Measurements from ENCODE around the gene RALGAPA2.
"Not testable (repeated sequence)": the region's sequence is repeated elsewhere in the genome, so short reads cannot be mapped to it uniquely, and the experiment has no call there.

The RALGAPA2 gene

GRCh38 chr20:20573797-20574196 is 138.6 kb downstream of the RALGAPA2 start:
- DNase-seq (ENCODE audit: low read depth): no peak

- no peak for DNase-seq (ENCODE audit: low read depth)
Measured at GRCh38 chr20:20571068-20571780, 141.2 kb downstream of the RALGAPA2 start.

GRCh38 chr20:20568604-20569205 is 143.7 kb downstream of the RALGAPA2 start:
- no peak for DNase-seq (ENCODE audit: low read depth)

DNA sequence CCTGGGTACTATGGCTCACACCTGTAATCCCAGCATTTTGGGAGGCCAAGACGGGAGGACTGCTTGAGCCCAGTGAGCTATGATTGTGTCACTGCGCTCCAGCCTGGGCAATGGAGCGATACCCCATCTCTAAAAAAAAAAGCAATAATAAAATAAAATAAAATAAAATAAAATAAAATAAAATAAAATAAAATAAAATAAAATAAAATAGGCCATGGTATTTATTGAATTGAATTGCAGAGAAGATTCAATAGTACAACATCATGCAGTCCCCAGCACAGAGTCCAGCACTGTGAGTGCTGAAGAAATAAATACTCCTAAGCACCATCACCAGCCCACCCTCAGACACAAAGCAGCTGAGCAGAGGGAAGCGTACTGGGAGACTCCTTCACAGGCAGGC is 144.7 kb downstream of the RALGAPA2 start:
- no peak for DNase-seq (ENCODE audit: low read depth)

GRCh38 chr20:20566516-20566915 is 145.9 kb downstream of the RALGAPA2 start:
- DNase-seq (ENCODE audit: low read depth): no peak

GRCh38 chr20:20564279-20564678 is 148.2 kb downstream of the RALGAPA2 start:
- no peak for DNase-seq (ENCODE audit: low read depth)

DNA sequence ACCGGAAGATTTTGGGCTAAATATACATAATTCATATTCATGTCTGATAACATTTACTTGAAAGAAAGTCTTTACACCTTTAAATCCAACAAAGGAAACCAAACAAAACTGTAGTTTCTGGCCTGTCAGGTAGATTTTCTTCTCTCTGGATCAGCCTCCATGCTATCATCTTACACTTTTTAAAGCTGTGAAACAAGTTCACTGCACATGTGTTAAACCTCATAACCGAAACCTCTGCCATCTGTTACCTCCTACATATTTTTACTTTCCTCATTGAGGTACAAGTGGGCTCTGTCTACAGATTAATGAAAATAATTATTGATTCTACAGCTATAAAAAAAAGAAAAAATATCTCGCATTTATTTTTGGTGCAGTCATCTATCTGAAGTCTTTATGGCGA is 149.9 kb downstream of the RALGAPA2 start:
- no peak for DNase-seq (ENCODE audit: low read depth)

DNA sequence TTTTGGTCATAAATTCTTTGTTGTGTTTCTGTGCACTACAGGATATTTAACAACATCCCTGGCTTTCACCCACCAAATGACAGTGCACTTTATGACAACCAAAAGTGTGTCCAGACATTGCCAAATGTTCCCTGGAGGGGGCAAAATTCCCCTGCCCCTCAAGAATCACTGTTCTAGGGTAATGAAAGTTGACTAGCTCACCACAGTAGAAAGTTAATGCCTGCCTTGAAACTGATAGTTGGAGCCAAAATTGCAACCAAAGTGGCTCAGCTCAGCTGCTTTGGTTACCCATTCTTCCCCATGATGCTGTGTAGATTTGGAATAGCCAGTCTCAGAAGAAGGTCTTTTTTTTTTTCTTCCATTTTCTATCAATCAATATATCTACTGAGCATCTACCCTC is 150.6 kb downstream of the RALGAPA2 start:
- no peak for DNase-seq (ENCODE audit: low read depth)

DNA sequence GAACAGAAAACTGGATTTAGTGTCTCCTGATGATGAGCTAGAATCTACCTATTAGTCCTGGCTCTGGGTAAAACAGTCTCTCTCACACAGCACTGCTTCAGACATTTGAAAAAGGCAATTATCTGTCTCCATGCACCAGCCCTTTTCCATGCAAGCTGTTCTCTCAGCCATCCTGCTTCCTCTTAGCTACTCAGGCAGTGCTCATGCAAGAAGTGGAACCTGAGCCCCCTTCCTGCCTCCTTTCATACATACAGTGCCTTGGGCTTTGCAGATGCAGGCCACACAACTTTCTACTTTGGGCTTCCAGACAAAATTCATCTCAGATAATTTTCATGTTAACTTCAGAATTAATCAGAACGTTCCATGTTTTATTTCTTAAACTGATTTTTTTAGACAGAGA is 151.3 kb downstream of the RALGAPA2 start:
- DNase-seq (ENCODE audit: low read depth): no peak

DNA sequence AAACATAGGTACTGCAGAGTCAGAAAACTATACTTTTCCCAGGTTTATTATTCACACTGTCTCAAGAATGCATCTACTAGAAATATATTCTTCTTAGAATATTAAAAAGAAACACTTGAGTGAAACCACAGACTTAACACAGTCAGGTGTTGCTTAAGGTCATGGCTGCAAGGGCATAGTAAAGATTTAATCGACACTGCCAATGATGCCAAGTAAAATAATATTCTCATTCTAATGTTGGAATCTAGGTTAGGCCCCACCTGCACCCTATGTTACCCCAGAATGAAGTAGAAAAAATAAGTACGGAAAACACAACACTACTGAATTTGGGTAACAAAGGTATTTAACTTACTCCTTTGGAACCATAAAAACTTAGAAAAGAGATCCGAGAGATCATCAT is 155.0 kb downstream of the RALGAPA2 start:
- no peak for DNase-seq (ENCODE audit: low read depth)

GRCh38 chr20:20555838-20556237 is 156.6 kb downstream of the RALGAPA2 start:
- no peak for DNase-seq (ENCODE audit: low read depth)

- DNase-seq (ENCODE audit: low read depth): no peak
Measured at GRCh38 chr20:20554951-20555350, 157.5 kb downstream of the RALGAPA2 start.

GRCh38 chr20:20553541-20553940 is 158.9 kb downstream of the RALGAPA2 start:
- no peak for DNase-seq (ENCODE audit: low read depth)

DNA sequence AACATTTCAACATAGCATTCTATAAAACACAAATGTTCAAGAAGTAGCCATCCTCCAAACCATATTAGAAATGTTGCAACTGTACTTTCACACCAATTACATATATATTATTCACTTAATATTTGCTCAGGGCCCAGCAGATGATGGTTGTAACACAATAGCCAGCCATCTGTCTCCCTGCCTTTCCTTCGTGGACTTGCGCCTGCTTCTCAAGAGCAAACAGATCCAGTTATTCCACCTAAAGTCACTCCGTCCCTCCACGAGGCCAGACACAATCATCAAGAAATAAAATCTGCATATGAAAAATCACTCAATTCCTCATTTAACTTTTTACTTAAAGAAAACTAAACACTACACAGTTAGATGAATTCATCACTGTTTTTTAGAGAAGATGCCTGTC is 160.4 kb downstream of the RALGAPA2 start:
- no peak for DNase-seq (ENCODE audit: low read depth)

- DNase-seq (ENCODE audit: low read depth): no peak
Measured at GRCh38 chr20:20551409-20551808, 161.0 kb downstream of the RALGAPA2 start.

DNA sequence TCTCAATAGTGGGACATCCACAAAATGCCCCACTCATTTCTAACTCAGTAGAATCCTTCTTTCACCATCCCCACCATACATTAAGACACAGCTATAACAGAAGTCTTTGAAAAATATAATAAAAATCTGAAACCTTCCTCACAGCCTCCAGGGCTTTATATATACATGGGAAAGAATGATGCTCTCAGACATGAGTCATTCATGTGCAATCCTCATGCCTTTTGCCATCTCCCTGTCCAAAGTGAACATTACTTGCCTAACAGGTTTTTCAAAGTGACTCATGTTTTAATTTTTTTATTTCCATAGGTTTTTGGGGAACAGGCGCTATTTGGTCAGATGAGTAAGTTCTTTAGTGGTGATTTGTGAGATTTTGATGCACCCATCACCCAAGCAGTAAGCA is 162.7 kb downstream of the RALGAPA2 start:
- peak; percentile 30 for DNase-seq (ENCODE audit: low read depth)

DNA sequence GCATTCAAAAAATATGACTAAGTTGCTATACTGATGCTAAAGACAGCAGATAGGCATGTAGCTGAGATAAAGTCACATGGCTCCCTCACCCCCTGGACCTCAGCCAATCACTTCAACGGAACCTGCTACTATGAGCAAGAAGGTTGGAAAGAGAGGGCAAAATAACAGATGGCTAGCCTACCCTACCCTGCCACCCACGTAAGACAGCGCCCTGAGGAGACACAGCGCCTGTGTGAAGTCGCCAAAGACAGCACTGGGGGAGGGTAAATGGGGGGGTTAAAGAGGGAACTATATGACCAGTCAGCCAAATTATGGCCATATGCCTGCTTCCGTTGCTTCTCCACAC is 163.2 kb downstream of the RALGAPA2 start:
- DNase-seq (ENCODE audit: low read depth): no peak

DNA sequence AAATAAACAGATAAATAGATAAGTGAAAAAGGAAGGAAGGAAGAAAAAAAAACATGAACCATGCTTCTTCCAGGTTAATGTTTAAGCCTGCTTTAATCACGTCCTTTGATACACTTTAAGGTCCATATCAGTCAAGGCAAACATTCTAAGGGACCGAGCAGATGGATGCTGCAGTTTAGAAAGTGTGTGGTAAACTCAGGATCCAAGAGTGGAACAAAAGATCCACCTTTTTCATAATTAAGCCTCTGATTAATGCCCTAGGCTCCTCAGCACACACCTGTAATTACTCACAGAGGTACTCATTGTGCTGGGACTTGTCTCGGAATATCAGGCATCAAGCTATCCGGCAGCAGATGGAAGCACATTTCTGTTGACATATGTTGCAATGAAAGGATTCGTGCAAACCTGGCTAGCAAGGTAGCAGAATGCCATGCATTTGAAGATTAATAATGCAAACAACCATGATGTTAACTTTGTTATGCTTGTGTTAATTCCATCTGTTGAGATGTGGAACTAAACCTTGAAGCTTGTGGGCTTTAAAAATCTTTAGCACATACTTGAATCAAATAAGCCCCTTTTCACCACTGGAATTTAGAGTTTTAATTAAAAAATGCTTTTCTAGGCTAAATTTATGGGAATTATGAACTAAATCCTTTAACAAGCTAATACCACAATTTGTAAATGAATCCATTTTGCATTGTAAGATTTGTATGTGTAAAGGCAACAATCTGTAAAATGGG is 163.7 kb downstream of the RALGAPA2 start:
- DNase-seq (ENCODE audit: low read depth): no peak

DNA sequence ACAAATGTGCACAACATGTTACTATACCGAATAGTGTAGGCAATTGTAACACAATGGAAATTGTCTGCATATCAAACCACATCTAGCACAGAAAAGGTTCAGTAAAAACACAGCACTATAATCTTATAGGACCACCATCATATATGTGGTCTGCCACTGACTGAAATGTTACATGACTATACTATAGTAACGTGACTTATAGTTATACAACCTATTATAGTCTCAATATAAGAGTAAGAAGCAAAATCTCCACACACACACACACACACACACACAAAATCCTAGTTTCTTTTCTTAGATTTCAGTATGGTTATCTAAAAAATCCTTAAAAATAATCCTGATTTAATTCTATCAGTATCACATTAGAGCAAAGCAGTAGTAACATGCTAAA is 164.6 kb downstream of the RALGAPA2 start:
- no peak for DNase-seq (ENCODE audit: low read depth)

GRCh38 chr20:20547221-20547875 is 165.1 kb downstream of the RALGAPA2 start:
- DNase-seq (ENCODE audit: low read depth): no peak

- DNase-seq (ENCODE audit: low read depth): no peak
Measured at GRCh38 chr20:20546402-20546801, 166.0 kb downstream of the RALGAPA2 start.

DNA sequence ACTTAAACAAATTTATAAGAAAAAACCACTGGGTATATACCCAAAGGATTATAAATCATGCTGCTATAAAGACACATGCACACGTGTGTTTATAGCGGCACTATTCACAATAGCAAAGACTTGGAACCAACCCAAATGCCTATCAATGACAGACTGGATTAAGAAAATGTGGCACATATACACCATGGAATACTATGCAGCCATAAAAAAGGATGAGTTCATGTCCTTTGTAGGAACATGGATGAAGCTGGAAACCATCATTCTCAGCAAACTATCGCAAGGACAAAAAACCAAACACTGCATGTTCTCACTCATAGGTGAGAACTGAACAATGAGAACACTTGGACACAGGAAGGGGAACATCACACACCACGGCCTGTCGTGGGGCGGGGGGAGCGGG is 169.1 kb downstream of the RALGAPA2 start:
- not testable (repeated sequence) for DNase-seq (ENCODE audit: low read depth)
